NT2/D1 (cell line): ENCODE results near the gene TIMM13.

Experiments used
- SUZ12 ChIP-seq: IDR thresholded peaks from 2 replicates; pipeline ENCODE4 v1.6.1; 2011; ENCODE audit not compliant: insufficient read length, insufficient read depth; ENCODE audit errors: extremely low read depth
- YY1 ChIP-seq: IDR thresholded peaks from 2 replicates; pipeline ENCODE4 v1.6.1; 2011; ENCODE audit not compliant: insufficient read length, insufficient read depth
- ZNF274 ChIP-seq: IDR thresholded peaks from 2 replicates; pipeline ENCODE4 v1.6.1; 2011; ENCODE audit warnings: mild to moderate bottlenecking, low read depth, low read length

DNA sequence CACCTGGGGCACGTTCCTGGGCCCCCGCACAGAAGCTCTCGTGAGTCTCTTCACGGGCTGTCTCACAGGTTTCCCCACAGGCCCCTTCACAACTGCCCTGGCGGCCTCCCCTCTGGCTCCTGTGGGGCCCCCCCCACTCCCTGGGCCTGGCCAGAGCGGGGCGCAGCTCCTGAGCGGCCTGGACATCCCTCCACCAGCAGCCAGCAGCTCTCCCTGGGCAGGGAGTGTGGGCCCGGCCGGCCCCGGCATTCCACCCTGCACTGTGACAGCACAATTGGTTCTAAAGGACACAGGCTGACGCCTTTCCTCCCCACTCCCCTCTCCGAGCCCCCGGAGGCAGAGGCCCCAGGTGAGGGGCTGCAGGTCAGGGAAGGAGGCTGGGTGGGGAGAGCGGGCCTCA, 9.5 kb upstream of the TIMM13 start:
- TF ChIP-seq ZNF274: no peak
- TF ChIP-seq YY1: no peak
- TF ChIP-seq SUZ12: no peak
